GM12872 (cell line): ENCODE data around the gene EPS15.

Experiments
- CTCF ChIP-seq: IDR thresholded peaks from 3 replicates; pipeline ENCODE4 v1.5.1; 2011; ENCODE audit warnings: low read depth, mild to moderate bottlenecking, low read length, moderate library complexity; ENCODE audit not compliant: insufficient read depth

The EPS15 gene

GRCh38 chr1:51491166-51491981 lies 27.7 kb downstream of the EPS15 start:
- TF ChIP-seq CTCF: no peak

GRCh38 chr1:51489472-51489871 lies 29.6 kb downstream of the EPS15 start:
- no peak for TF ChIP-seq CTCF

- TF ChIP-seq CTCF: no peak
Observed at GRCh38 chr1:51488372-51489050, 30.6 kb downstream of the EPS15 start.

- TF ChIP-seq CTCF: no peak
Observed at GRCh38 chr1:51487628-51488027, 31.4 kb downstream of the EPS15 start.

- no peak for TF ChIP-seq CTCF
Observed at GRCh38 chr1:51484591-51484990, 34.5 kb downstream of the EPS15 start.

GRCh38 chr1:51482881-51483280 lies 36.2 kb downstream of the EPS15 start:
- TF ChIP-seq CTCF: no peak

GRCh38 chr1:51473331-51474115 lies 45.5 kb downstream of the EPS15 start:
- TF ChIP-seq CTCF: no peak
